ENCODE results near the gene MPZL1. TPM values are rescaled to one million over a fixed set of nuclear protein-coding genes. Genes with fewer than 3 reads are reported as not detected.

Gene MPZL1
- total RNA-seq, 3 donors from 2014 or later: 95.6 to 117 (median 103) TPM

DNA sequence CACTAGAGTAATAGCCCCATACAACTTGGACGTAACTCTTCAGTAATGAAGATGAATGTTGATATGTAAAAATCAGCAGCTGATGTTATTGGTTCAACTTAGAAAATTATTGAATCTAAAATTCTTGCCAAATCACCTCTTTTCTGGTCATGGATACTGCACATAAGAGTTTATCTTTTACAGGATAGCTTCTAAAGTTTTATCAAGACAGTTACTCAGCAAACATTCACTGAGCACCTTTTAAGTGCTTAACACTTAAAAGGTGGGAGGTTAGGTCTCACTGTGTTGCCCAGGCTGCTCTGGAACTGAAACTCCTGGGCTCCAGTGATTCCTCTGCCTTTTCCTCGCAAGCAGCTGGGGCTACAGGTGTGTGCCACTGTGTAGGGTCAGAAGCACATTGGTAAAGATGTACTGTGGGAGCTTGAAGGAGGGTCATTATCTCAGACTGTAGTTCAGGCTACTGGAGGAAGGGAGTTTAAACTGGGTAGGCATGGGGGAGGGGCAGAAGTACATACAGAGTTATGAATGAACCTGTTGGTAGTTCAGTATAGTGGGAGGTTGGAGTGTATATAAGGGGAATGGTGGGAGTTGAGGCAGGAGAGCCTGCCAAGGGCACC is 2.0 kb downstream of the MPZL1 start:
- H3K9me3 ChIP-seq: no peaks in the 10 kb centered on the region
- DNase-seq (peak in 1 of 3 donors; percentile 56), ATAC-seq (no peak)
- H3K4me1 ChIP-seq (ENCODE audit: low read depth): peaks cover 14% of the 10 kb centered on the region
- TF ChIP-seq, protein P1, sequence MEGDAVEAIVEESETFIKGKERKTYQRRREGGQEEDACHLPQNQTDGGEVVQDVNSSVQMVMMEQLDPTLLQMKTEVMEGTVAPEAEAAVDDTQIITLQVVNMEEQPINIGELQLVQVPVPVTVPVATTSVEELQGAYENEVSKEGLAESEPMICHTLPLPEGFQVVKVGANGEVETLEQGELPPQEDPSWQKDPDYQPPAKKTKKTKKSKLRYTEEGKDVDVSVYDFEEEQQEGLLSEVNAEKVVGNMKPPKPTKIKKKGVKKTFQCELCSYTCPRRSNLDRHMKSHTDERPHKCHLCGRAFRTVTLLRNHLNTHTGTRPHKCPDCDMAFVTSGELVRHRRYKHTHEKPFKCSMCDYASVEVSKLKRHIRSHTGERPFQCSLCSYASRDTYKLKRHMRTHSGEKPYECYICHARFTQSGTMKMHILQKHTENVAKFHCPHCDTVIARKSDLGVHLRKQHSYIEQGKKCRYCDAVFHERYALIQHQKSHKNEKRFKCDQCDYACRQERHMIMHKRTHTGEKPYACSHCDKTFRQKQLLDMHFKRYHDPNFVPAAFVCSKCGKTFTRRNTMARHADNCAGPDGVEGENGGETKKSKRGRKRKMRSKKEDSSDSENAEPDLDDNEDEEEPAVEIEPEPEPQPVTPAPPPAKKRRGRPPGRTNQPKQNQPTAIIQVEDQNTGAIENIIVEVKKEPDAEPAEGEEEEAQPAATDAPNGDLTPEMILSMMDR (IDR thresholded peaks at IDR 0.05): no peak
- intact Hi-C loops (cut with DNase I, micrococcal nuclease): loop anchor here (10.0 kb wide), 1 partner anchor 81 kb away; no protein-coding TSS in a partner anchor
- H3K4me3 ChIP-seq: no peak overlapping the region
- no peaks in the 10 kb centered on the region for H3K36me3 ChIP-seq (ENCODE audit: low read depth)

DNA sequence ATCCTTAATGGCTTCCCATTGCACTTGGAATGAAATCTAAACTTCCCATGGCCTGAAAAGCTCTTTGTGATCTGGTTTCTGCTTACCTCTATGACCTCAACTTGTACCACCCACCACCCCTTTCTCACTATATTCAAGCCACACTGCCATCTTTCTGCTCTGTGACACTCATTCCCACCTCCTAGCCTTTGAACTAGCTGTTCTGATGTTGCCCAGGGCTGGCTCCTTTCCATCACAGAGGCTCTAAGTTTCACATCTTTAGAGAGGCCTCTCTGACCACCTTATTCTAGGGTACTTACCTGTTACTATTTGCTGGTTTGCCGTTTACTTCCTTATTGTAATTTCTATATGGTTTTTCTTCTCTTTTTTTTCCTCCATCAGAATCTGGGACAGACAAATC is 4.2 kb downstream of the MPZL1 start:
- Histone ChIP-seq H3K4me3 (no peak overlapping the region), H3K36me3 (ENCODE audit: low read depth) (no peaks in the 10 kb centered on the region), H3K4me1 (ENCODE audit: low read depth) (peaks cover 22% of the 10 kb centered on the region), H3K9me3 (no peaks in the 10 kb centered on the region)
- no peak for ATAC-seq
- DNase-seq: no peak
- TF ChIP-seq, protein P1 (IDR thresholded peaks at IDR 0.05): no peak
- intact Hi-C loops (cut with DNase I, micrococcal nuclease): loop anchor here (10.0 kb wide), 1 partner anchor 79 kb away; no protein-coding TSS in a partner anchor

DNA sequence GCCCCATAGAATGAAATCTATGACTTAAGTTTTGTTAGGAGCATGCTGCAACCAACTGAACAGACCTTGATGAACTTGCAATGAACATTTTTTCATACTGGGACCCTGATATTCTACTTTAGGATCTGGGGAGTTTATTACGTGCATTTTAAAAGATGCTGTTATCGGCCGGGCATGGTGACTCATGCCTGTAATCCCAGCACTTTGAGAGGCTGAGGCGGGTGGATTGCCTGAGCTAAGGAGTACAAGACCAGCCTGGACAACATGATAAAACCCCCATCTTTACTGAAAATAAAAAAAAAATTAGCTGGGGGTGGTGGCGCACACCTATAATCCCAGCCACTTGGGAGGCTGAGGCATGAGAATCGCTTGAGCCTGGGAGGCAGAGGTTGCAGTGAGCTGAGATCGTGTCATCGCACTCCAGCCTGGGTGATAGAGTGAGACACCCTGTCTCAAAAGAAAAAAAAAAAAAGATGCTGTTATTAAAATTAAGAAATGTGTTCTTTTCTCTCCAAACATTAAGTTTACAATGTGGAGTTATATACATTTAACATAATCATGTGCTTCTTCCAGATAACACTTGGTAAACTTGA is 7.1 kb downstream of the MPZL1 start:
- Histone ChIP-seq H3K4me3 (no peak overlapping the region), H3K9me3 (no peaks in the 10 kb centered on the region), H3K4me1 (ENCODE audit: low read depth) (peaks cover 10% of the 10 kb centered on the region), H3K36me3 (ENCODE audit: low read depth) (no peaks in the 10 kb centered on the region)
- intact Hi-C loops (cut with DNase I, micrococcal nuclease): loop anchor here (10.0 kb wide), 1 partner anchor 76 kb away; no protein-coding TSS in a partner anchor
- no peak for DNase-seq
- TF ChIP-seq, protein P1 (IDR thresholded peaks at IDR 0.05): no peak
- no peak for ATAC-seq

DNA sequence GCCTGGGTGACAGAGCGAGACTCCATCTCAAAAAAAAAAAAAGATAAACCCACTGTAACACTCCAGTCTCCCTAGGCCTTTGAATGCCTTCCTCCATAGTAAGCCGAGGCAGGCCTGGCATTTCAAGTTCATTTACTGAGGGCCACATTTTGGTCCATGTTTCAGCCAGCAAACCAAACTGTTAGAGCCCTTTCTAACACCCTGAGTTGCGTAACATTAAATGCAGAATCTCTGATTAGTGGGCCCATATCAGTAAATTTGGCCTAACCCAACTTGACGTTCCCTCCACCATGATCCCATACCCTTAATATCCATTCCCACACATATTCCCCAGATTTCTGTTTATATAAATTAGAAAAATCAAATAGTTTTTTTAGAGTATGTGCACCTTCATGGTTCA is 12.4 kb downstream of the MPZL1 start:
- Histone ChIP-seq H3K4me1 (ENCODE audit: low read depth) (peaks cover 33% of the 10 kb centered on the region), H3K4me3 (no peak overlapping the region), H3K9me3 (no peaks in the 10 kb centered on the region), H3K36me3 (ENCODE audit: low read depth) (no peaks in the 10 kb centered on the region)
- ATAC-seq (no peak), DNase-seq (no peak)
- TF ChIP-seq, protein P1 (IDR thresholded peaks at IDR 0.05): no peak
- intact Hi-C loops (cut with DNase I, micrococcal nuclease): no loop called here

DNA sequence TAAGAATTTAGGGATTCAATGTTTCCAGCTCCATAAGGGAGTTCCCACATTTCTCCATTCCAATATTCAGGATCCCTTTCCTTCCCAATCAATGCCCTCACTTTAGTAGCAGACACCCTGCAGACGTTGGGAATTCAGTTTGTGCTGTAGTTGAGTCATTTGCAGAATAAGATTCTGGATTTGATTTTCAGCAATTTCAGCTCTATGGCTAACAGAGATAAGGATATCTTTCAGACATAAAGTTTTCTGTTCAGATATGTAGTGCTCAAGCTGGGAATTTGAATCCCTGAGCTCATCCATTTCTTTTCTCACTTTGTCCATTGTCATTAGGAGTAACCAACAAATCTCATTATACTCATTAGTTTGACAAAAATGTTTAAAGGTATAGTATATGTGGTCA is 13.1 kb downstream of the MPZL1 start:
- no peaks in the 10 kb centered on the region for H3K36me3 ChIP-seq (ENCODE audit: low read depth)
- no peak for ATAC-seq
- TF ChIP-seq, protein P1 (IDR thresholded peaks at IDR 0.05): no peak

More for the DNA sequence above, 13.1 kb downstream of the MPZL1 start:
- Histone ChIP-seq H3K4me3 (no peak overlapping the region), H3K9me3 (no peaks in the 10 kb centered on the region), H3K4me1 (ENCODE audit: low read depth) (peaks cover 32% of the 10 kb centered on the region)
- intact Hi-C loops (cut with DNase I, micrococcal nuclease): no loop called here
- DNase-seq: no peak

All from mucosa of descending colon (tissue), 3 donors.